ENCODE measurements around the gene LMCD1.

LMCD1 gene

GRCh38 chr3:8501371-8502131 lies at the start of gene LMCD1:
TSS of gene LMCD1 (plus strand) at chr3:8501823. CDS start at chr3:8501939, 116 bp downstream.
- no peaks in the 10 kb centered on the region for H3K9me3 Mint-ChIP-seq
- peaks cover 21% of the 10 kb centered on the region for H3K4me1 Mint-ChIP-seq
- H3K4me3 Mint-ChIP-seq, result peak within 1 kb of the TSS; percentile 87 to 89
- peaks cover 26% of the 10 kb centered on the region for H3K27me3 Mint-ChIP-seq
- ATAC-seq, result peak; percentile 99
- DNase-seq, result peak; percentile 74 to 90
- peak within 1 kb of the TSS in 1 of 2 donors; percentile 61 for H3K27ac Mint-ChIP-seq

- Mint-ChIP-seq H3K9me3 (no peaks in the 10 kb centered on the region), H3K4me3 (no peak overlapping the region), H3K27me3 (peaks cover 8% of the 10 kb centered on the region), H3K4me1 (no peaks in the 10 kb centered on the region), H3K27ac (no peak overlapping the region)
- no peak for ATAC-seq
- no peak for DNase-seq
Observed at GRCh38 chr3:8452112-8452511, 49.5 kb upstream of the LMCD1 start.

GRCh38 chr3:8453153-8453552 lies 48.5 kb upstream of the LMCD1 start:
- DNase-seq (no peak), ATAC-seq (no peak)
- H3K4me1 Mint-ChIP-seq, result no peaks in the 10 kb centered on the region
- H3K27me3 Mint-ChIP-seq, result peaks cover 8% of the 10 kb centered on the region
- H3K4me3 Mint-ChIP-seq, result no peak overlapping the region
- H3K27ac Mint-ChIP-seq, result no peak overlapping the region
- no peaks in the 10 kb centered on the region for H3K9me3 Mint-ChIP-seq

GRCh38 chr3:8455526-8456411 lies 45.9 kb upstream of the LMCD1 start:
- Mint-ChIP-seq H3K27ac (no peak overlapping the region), H3K9me3 (no peaks in the 10 kb centered on the region), H3K4me3 (no peak overlapping the region), H3K4me1 (no peaks in the 10 kb centered on the region), H3K27me3 (no peaks in the 10 kb centered on the region)
- no peak for DNase-seq
- no peak for ATAC-seq

- no peaks in the 10 kb centered on the region for H3K9me3 Mint-ChIP-seq
- H3K4me1 Mint-ChIP-seq, result no peaks in the 10 kb centered on the region
- ATAC-seq (no peak), DNase-seq (no peak)
- H3K27ac Mint-ChIP-seq, result no peak overlapping the region
- H3K27me3 Mint-ChIP-seq, result no peaks in the 10 kb centered on the region
- no peak overlapping the region for H3K4me3 Mint-ChIP-seq
Observed at GRCh38 chr3:8456412-8456811, 45.2 kb upstream of the LMCD1 start.

- Mint-ChIP-seq H3K27me3 (no peaks in the 10 kb centered on the region), H3K4me1 (no peaks in the 10 kb centered on the region), H3K27ac (no peak overlapping the region), H3K4me3 (no peak overlapping the region), H3K9me3 (no peaks in the 10 kb centered on the region)
- ATAC-seq (no peak), DNase-seq (no peak)
Observed at GRCh38 chr3:8457039-8457438, 44.6 kb upstream of the LMCD1 start.

- Mint-ChIP-seq H3K4me1 (no peaks in the 10 kb centered on the region), H3K4me3 (no peak overlapping the region), H3K9me3 (no peaks in the 10 kb centered on the region), H3K27me3 (no peaks in the 10 kb centered on the region), H3K27ac (no peak overlapping the region)
- DNase-seq, result no peak
- ATAC-seq, result no peak
Observed at GRCh38 chr3:8458238-8458661, 43.4 kb upstream of the LMCD1 start.

- no peak for ATAC-seq
- peaks cover 4% of the 10 kb centered on the region for H3K27me3 Mint-ChIP-seq
- no peak for DNase-seq
- H3K9me3 Mint-ChIP-seq, result peaks cover 0 to 4% of the 10 kb centered on the region in 2 donors
- no peak overlapping the region for H3K27ac Mint-ChIP-seq
- H3K4me3 Mint-ChIP-seq, result no peak overlapping the region
- no peaks in the 10 kb centered on the region for H3K4me1 Mint-ChIP-seq
Observed at GRCh38 chr3:8458711-8459110, 42.9 kb upstream of the LMCD1 start.

- no peak for ATAC-seq
- peaks cover 9% of the 10 kb centered on the region for H3K27me3 Mint-ChIP-seq
- H3K4me1 Mint-ChIP-seq, result no peaks in the 10 kb centered on the region
- H3K4me3 Mint-ChIP-seq, result no peak overlapping the region
- no peak overlapping the region for H3K27ac Mint-ChIP-seq
- no peak for DNase-seq
- peaks cover 0 to 5% of the 10 kb centered on the region in 2 donors for H3K9me3 Mint-ChIP-seq
Observed at GRCh38 chr3:8460050-8460708, 41.4 kb upstream of the LMCD1 start.

- ATAC-seq (no peak), DNase-seq (no peak)
- Mint-ChIP-seq H3K4me3 (no peak overlapping the region), H3K27me3 (peaks cover 9% of the 10 kb centered on the region), H3K27ac (no peak overlapping the region), H3K4me1 (no peaks in the 10 kb centered on the region), H3K9me3 (peaks cover 0 to 5% of the 10 kb centered on the region in 2 donors)
Observed at GRCh38 chr3:8460815-8461456, 40.7 kb upstream of the LMCD1 start.

- H3K9me3 Mint-ChIP-seq, result peaks cover 0 to 5% of the 10 kb centered on the region in 2 donors
- H3K4me3 Mint-ChIP-seq, result no peak overlapping the region
- H3K4me1 Mint-ChIP-seq, result no peaks in the 10 kb centered on the region
- no peak for DNase-seq
- peaks cover 30% of the 10 kb centered on the region for H3K27me3 Mint-ChIP-seq
- ATAC-seq, result no peak
- no peak overlapping the region for H3K27ac Mint-ChIP-seq
Observed at GRCh38 chr3:8464668-8465067, 37.0 kb upstream of the LMCD1 start.

GRCh38 chr3:8466526-8466925 lies 35.1 kb upstream of the LMCD1 start:
- no peaks in the 10 kb centered on the region for H3K4me1 Mint-ChIP-seq
- peaks cover 30% of the 10 kb centered on the region for H3K27me3 Mint-ChIP-seq
- H3K4me3 Mint-ChIP-seq, result no peak overlapping the region
- no peak for DNase-seq
- no peak overlapping the region for H3K27ac Mint-ChIP-seq
- no peak for ATAC-seq
- H3K9me3 Mint-ChIP-seq, result peaks cover 0 to 5% of the 10 kb centered on the region in 2 donors

GRCh38 chr3:8470801-8471200 lies 30.8 kb upstream of the LMCD1 start:
- Mint-ChIP-seq H3K27me3 (peaks cover 22% of the 10 kb centered on the region), H3K4me3 (no peak overlapping the region), H3K27ac (no peak overlapping the region), H3K4me1 (no peaks in the 10 kb centered on the region), H3K9me3 (no peaks in the 10 kb centered on the region)
- DNase-seq (no peak), ATAC-seq (no peak)

GRCh38 chr3:8472549-8472948 lies 29.1 kb upstream of the LMCD1 start:
- Mint-ChIP-seq H3K27ac (no peak overlapping the region), H3K9me3 (no peaks in the 10 kb centered on the region), H3K4me1 (no peaks in the 10 kb centered on the region), H3K4me3 (no peak overlapping the region), H3K27me3 (peaks cover 14% of the 10 kb centered on the region)
- ATAC-seq, result no peak
- DNase-seq, result no peak

- no peak for DNase-seq
- Mint-ChIP-seq H3K9me3 (no peaks in the 10 kb centered on the region), H3K27ac (no peak overlapping the region), H3K4me1 (no peaks in the 10 kb centered on the region), H3K27me3 (peaks cover 12% of the 10 kb centered on the region), H3K4me3 (no peak overlapping the region)
- ATAC-seq, result no peak
Observed at GRCh38 chr3:8473029-8473428, 28.6 kb upstream of the LMCD1 start.

Measured in stimulated activated naive CD8-positive, alpha-beta T cell treated with anti-CD3 and anti-CD28 coated beads, Interleukin-15, amount 100 ng/mL, for 72 hours (primary cell).